T1000 (cell line): ENCODE measurements around the gene TCERG1L.

Experiments used
- DNase-seq: peaks from one replicate; lab custom pipeline; 2025; ENCODE audit warnings: mixed read lengths; lab: John Stamatoyannopoulos, UW

Gene TCERG1L

DNA sequence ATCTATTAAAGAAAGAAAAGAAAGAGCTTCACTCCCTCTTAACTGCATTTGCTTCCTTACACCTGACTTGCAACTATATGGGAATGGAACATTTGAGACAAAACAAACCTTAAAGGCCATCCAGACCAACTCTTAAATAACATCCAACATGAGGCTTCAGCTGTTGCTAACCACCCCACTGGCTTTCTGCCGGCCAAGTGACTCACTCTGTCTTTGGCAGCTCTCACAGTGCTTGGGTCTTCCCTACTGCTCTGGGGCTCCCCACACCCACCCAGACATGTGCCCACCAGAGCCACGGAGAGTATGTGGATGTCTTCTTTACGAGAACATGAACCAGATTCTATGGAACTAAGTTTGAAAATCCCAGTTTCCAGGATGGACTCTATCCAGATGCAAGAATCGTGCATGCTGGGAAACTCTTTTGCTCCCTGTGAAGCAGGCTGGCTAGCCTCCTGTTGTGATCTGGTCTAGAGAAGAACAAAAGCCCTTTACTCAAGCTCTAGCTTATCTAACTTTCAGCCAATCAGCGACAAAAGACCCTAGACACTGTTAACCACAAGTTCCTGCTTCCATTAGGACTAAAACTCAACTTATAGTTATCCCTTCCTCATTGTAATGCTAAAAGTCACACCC is 245.7 kb downstream of the TCERG1L start:
- no peak for DNase-seq

DNA sequence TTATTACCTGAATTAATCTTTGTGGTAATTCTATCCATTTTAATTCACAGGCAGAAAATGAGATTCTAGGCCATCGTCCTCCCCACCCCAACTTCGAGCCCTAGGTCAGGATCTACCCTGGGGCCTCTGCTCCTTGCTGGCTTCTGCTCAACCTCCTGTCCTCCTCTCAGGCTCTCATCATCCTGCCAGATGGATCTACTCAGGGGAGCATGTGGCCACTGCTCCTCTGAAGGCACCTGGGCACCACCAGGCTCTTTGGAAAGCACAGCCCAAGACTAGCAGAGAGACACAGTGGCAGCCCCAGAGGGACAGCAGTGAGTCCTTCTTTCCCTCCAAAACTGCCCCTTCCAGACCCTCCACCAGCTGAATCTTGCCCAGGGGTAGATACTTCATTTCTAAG is 248.2 kb downstream of the TCERG1L start:
- no peak for DNase-seq

DNA sequence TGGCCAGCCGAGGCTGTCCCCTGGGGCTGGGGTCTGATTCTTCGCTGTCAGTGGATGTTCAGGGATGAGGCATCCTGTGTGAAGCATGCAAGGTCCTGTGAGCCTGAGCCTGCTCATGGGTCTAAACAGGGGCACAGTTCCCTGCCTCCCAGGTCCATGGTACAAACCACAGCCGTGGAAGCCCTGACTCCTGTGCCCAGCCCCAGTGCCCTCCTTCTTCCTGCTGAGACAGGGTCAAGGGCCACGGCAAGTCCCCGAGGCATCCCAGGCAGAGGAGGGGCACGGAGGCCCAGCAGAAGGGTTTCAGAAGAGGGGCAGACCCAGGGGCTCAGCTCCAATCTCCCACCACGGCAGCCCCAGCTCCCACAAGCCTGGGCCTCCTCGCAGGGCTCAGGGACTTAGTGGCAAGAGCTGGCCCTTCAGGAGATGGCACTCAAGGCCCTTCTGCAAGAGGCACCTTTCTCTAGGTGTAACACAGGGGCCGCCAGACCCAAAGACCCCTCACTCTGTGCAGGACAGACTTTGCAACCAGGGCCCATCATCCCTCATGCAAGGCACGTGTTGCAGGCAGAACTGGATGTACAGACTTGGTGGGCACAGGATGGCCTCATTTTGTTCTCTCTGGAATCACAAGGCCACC is 248.8 kb downstream of the TCERG1L start:
- no peak for DNase-seq

GRCh38 chr10:131061216-131061615 is 250.3 kb downstream of the TCERG1L start:
- DNase-seq = no peak

GRCh38 chr10:131059881-131060280 is 251.6 kb downstream of the TCERG1L start:
- no peak for DNase-seq

DNA sequence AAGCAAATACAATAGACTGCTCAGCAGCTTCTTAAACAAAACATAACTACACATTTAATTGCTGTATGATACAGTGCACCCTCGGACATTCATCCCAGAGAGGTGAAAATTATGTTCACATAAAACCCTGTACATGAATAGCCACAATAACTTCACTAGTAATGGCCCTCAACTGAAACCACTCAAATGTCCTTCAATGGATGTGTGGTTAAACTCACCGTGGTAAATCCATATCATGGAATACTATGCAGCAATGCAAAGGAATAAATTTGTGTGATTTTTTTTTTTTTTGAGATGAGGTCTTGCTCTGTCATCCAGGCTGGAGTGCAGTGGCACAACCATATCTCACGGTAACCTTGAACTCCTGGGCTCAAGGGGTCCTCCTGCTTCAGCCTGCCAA is 252.7 kb downstream of the TCERG1L start:
- no peak for DNase-seq

DNA sequence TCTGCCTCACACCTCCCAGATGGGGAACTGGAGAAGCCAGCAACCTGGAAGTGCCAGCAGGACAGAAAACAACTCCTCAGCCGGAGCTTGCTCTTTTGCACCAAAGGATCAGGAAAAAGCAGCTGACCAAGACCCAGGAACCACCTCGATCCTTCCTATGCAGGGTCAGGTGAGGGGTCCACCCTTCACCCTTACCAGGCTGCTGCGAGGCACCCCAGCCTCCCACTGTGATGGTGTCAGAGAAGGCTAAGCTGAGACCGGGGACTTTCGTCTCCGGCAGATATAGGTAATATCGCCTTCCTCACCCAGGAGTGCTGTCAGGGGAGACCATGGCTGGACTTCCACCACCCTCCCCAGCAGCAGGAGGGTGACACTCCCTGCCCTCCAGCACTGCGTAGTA is 254.7 kb downstream of the TCERG1L start:
- no peak for DNase-seq

DNA sequence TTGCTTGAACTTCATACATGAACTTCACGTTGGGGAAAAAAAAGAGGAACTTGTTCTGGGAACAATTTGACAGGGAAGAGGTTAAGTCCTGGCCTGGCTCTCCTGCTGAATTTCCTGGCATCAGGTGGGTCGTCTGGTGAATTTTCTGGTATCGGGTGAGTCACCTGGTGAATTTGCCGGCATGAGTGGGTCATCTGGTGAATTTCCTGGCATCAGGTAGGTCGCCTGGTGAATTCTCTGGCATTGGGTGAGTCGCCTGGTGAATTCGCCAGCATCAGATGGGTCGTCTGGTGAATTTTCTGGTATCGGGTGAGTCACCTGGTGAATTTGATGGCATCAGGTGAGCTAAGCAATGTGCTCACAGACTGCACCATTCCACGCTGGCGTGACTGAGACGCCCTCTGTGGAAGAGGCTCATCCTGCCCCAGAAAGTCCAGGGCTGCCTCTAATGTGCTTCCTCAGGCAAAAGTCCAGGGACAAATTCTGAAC is 255.4 kb downstream of the TCERG1L start:
- no peak for DNase-seq

DNA sequence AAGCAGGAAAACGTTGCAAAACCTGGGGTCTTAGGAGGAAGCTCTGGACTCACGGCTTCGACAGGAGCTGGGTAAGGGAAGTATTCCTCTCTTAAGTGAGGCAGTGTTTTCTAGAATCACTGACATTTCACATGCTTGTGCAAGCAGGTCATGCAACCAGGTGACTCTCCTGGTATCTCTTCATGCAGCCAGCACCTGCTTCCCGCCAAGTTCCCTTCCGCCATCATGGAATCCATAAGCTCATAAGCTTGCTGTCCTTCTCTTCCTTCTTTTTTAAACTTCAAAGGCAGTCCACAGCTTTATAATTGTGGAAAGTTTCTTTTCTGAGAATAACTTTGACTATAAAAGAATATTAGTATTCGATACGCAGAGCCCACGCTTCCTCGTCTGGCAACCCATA is 256.1 kb downstream of the TCERG1L start:
- DNase-seq = no peak

DNA sequence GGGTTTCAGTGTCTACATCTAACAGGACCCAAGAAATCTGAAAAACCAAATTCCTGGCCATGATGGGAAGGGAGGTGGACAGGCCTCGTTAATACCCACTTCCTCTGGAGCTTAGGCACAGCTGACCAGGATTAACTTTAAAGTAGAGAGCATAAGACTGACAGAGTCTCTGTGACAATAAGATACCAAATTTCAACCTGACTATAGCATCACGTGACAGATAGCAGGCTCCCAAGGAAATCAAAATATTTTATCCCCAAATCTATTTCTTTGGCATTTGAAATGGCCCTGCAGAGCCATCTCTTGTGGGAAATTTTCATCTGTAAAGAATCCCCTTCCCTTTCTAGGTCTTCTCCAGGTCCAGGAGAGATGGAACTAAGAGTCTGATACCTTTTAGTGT is 258.3 kb downstream of the TCERG1L start:
- no peak for DNase-seq

DNA sequence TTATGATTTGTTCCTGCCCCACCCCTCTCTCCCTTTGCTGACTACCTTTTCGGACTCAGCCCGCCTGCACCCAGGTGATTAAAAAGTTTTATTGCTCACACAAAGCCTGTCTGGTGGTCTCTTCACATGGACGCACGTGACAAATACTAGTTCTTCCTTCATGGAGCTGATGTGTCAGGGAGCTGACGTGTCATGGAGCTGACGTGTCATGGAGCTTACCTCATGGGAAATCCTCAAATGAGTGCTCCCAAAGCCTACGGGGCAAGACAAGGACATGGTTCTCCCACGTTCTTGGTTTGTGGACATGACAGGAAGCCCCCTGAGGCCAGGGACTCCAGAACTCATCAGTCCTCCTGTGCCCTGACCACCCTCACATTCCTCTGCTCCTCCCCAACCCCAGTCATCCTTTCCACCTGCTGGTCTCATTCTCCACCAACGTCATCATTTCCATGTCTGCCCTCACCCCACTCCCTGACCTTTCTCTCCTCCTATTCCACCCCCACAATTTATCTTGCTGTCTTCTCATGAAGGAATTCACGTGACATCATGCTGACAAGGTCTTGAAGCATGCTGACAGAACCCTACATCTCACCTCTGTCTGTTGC is 261.3 kb downstream of the TCERG1L start:
- no peak for DNase-seq

- DNase-seq = no peak
Observed at GRCh38 chr10:131049016-131049415, 262.5 kb downstream of the TCERG1L start.

DNA sequence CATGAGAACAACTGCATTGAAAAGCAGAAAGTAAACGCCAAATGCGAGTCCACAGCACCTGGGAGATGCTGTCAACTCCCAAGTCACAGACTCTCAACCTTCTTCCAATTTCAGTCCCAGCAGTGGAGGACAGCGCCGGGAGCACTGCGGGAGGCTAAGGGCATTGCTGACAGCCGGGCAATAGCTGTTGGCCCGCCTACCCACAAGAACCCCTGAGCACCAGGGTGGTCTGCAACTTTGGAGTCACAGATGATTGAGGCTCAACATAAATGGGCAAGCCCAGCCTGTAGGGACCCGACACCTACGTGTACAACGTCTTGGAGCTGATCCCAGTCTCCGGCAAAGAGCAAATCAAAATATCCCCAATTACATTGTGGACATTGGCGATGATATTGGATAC is 262.9 kb downstream of the TCERG1L start:
- DNase-seq = no peak

GRCh38 chr10:131047501-131047900 is 264.0 kb downstream of the TCERG1L start:
- no peak for DNase-seq

GRCh38 chr10:131046194-131046593 is 265.3 kb downstream of the TCERG1L start:
- no peak for DNase-seq

DNA sequence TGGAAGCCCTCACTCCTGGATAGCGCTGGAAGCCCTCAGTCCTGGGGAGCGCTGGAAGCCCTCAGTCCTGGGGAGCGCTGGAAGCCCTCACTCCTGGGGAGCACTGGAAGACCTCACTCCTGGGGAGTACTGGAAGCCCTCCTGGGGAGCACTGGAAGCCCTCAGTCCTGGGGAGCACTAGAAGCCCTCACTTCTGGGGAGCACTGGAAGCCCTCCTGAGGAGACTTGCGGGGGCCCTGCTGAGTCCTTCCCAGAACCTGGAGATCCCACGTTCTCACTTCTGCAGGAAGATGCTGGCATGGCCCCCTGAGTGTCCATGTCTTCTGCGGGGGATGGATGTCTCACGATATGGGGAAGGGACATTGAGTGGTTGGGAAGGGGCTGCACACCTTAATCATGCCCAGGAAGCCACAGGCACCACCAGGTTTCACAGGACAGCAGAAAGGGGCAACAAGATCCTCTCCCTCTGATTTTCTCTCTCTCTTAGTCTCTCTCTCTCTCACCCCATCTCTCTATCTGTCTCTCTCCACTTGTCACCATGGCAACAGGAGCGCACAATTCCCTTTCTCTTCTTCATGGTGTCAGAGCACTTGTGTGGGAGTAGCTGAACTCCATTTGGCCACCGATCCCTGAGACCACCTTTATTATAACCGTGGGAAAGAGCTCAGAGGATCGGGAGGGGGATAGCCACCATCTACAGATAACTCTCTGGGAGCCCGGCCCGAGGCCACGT is 267.0 kb downstream of the TCERG1L start:
- DNase-seq = no peak

- DNase-seq = no peak
Observed at GRCh38 chr10:131043039-131043691, 268.4 kb downstream of the TCERG1L start.
